ENCODE results near the gene TRAPPC6A.
A peak's percentile ranks its signal among the peaks of the same experiment; 100 is the strongest.

The TRAPPC6A gene

GRCh38 chr19:45161738-45162607 is 16.1 kb downstream of the TRAPPC6A start:
- DNase-seq, result no peak

- DNase-seq, result no peak
Observed at GRCh38 chr19:45160870-45161737, 16.9 kb downstream of the TRAPPC6A start, which contains the start of gene NKPD1. Gene NKPD1 (minus strand): TSS chr19:45160982. CDS start chr19:45160150, 832 bp downstream.

GRCh38 chr19:45159971-45160324 is 18.1 kb downstream of the TRAPPC6A start:
- no peak for DNase-seq

- DNase-seq, result no peak
Observed at GRCh38 chr19:45159210-45159970, 18.6 kb downstream of the TRAPPC6A start.

GRCh38 chr19:45158503-45159209 is 19.4 kb downstream of the TRAPPC6A start:
- DNase-seq, result no peak

GRCh38 chr19:45156751-45157150 is 21.3 kb downstream of the TRAPPC6A start:
- DNase-seq, result no peak

GRCh38 chr19:45156011-45156630 is 21.9 kb downstream of the TRAPPC6A start:
- DNase-seq, result no peak

GRCh38 chr19:45154064-45154827 is 23.8 kb downstream of the TRAPPC6A start:
- peak in 1 of 2 experiments; percentile 33 for DNase-seq

- DNase-seq, result peak in 1 of 2 experiments; percentile 28
Observed at GRCh38 chr19:45153339-45154063, 24.5 kb downstream of the TRAPPC6A start.

- no peak for DNase-seq
Observed at GRCh38 chr19:45152504-45153338, 25.3 kb downstream of the TRAPPC6A start.

GRCh38 chr19:45151821-45152503 is 26.1 kb downstream of the TRAPPC6A start:
- no peak for DNase-seq

- DNase-seq, result no peak
Observed at GRCh38 chr19:45151320-45151719, 26.7 kb downstream of the TRAPPC6A start.

GRCh38 chr19:45150751-45151281 is 27.2 kb downstream of the TRAPPC6A start:
- DNase-seq, result no peak

GRCh38 chr19:45150180-45150579 is 27.9 kb downstream of the TRAPPC6A start:
- DNase-seq, result no peak

GRCh38 chr19:45149129-45149528 is 28.9 kb downstream of the TRAPPC6A start:
- no peak for DNase-seq

GRCh38 chr19:45147835-45148676 is 30.0 kb downstream of the TRAPPC6A start:
- DNase-seq, result no peak

- DNase-seq, result no peak
Observed at GRCh38 chr19:45146741-45147205, 31.3 kb downstream of the TRAPPC6A start.

Data from Kasumi-1 (cell line).